SU-DHL-6 (cell line): ENCODE results near the gene FLAD1.

Experiments used
- CTCF ChIP-seq: fragments of 200-600 bp; sonication (generic); IDR thresholded peaks from one replicate; pipeline ENCODE4 v1.5.1; 2017; ENCODE audit warnings: antibody characterized with exemption, mild to moderate bottlenecking, low read length, moderate library complexity; ENCODE audit not compliant: insufficient read depth, poor library complexity, severe bottlenecking
- EZH2phosphoT487 ChIP-seq: fragments of 200-600 bp; sonication (generic), shearing (Covaris generic); conservative IDR thresholded peaks from 2 replicates; pipeline ENCODE4 v1.6.1; 2018; ENCODE audit warnings: mild to moderate bottlenecking, antibody characterized with exemption, low read length, moderate library complexity, mixed read lengths

GRCh38 chr1:154955039-154955717 is 28.0 kb upstream of the FLAD1 start:
- TF ChIP-seq CTCF (no peak), EZH2phosphoT487 (no peak)
